Neuronal stem cell (in vitro differentiated cells): ENCODE data around the gene KATNA1. TPM values are rescaled to one million over a fixed set of nuclear protein-coding genes. Genes with fewer than 3 reads are reported as not detected.
A peak's percentile ranks its signal among the peaks of the same experiment; 100 is the strongest.

Source experiments
- DNase-seq: peaks from one replicate; pipeline ENCODE4 v3.0.0-alpha.2; 2013; ENCODE audit warnings: low spot score
- H2AFZ ChIP-seq: one replicate; pipeline ENCODE4 v1.6.1; 2013; ENCODE audit warnings: mild to moderate bottlenecking, low read length, inconsistent platforms
- H2AK5ac ChIP-seq: 2 replicates; pipeline ENCODE4 v1.6.1; 2013; ENCODE audit warnings: low read depth, mild to moderate bottlenecking, inconsistent platforms, low read length, moderate library complexity, mixed read lengths
- H2BK120ac ChIP-seq: 2 replicates; pipeline ENCODE4 v1.6.1; 2013; ENCODE audit warnings: low read depth, mild to moderate bottlenecking, inconsistent platforms, low read length, moderate library complexity, mixed read lengths
- H2BK12ac ChIP-seq: one replicate; pipeline ENCODE4 v1.6.1; 2013; ENCODE audit warnings: low read length, inconsistent platforms
- H2BK15ac ChIP-seq: 2 replicates; pipeline ENCODE4 v1.6.1; 2013; ENCODE audit warnings: mild to moderate bottlenecking, low read length, inconsistent platforms, mixed read lengths
- H2BK5ac ChIP-seq: one replicate; pipeline ENCODE4 v1.6.1; 2013; ENCODE audit warnings: inconsistent platforms, mild to moderate bottlenecking, low read length, moderate library complexity
- H3K14ac ChIP-seq: one replicate; pipeline ENCODE4 v1.6.1; 2013; ENCODE audit warnings: low read length, inconsistent platforms
- H3K18ac ChIP-seq: 2 replicates; pipeline ENCODE4 v1.6.1; 2013; ENCODE audit warnings: low read length, inconsistent platforms
- H3K23ac ChIP-seq: 2 replicates; pipeline ENCODE4 v1.6.1; 2013; ENCODE audit warnings: low read depth, mild to moderate bottlenecking, mixed read lengths, low read length, inconsistent platforms; ENCODE audit not compliant: poor library complexity
- H3K27ac ChIP-seq: replicated peaks from 3 replicates; pipeline ENCODE4 v1.5.1; 2013; ENCODE audit warnings: low read length, inconsistent platforms
- H3K27me3 ChIP-seq, 3 experiments: 2 replicates each; pipeline ENCODE4 v1.6.1; 2013; ENCODE audit warnings: low read length in 3 of 3, mild to moderate bottlenecking in 2 of 3, inconsistent platforms in 1 of 3, low read depth in 1 of 3, mixed read lengths in 1 of 3, moderate library complexity in 1 of 3; ENCODE audit not compliant: control insufficient read depth in 3 of 3, insufficient read depth in 3 of 3
- H3K36me3 ChIP-seq, 2 donors: replicated peaks in 1 of 2; 2 replicates each; pipeline ENCODE4 v1.6.1; 2013; ENCODE audit warnings: low read length in 2 of 2; ENCODE audit not compliant: control insufficient read depth in 2 of 2, insufficient read depth in 2 of 2
- H3K4ac ChIP-seq: 2 replicates; pipeline ENCODE4 v1.6.1; 2013; ENCODE audit warnings: inconsistent platforms, mild to moderate bottlenecking, low read length, moderate library complexity
- H3K4me1 ChIP-seq, 2 donors: 1 replicate in 1 of 2; 2 replicates in 1 of 2; pipeline ENCODE4 v1.6.1; 2013; ENCODE audit warnings: low read length in 2 of 2, low read depth in 1 of 2; ENCODE audit not compliant: control insufficient read depth in 2 of 2, insufficient read depth in 1 of 2
- H3K4me2 ChIP-seq: one replicate; pipeline ENCODE4 v1.6.1; 2013; ENCODE audit warnings: mild to moderate bottlenecking, low read length, inconsistent platforms; ENCODE audit not compliant: insufficient read depth, poor library complexity, severe bottlenecking
- H3K4me3 ChIP-seq, 2 donors: 2 replicates each; pipeline ENCODE4 v1.5.1; 2013; ENCODE audit warnings: low read length in 2 of 2, mild to moderate bottlenecking in 2 of 2, inconsistent platforms in 1 of 2, moderate library complexity in 1 of 2
- H3K79me1 ChIP-seq: one replicate; pipeline ENCODE4 v1.6.1; 2013; ENCODE audit warnings: low read depth, mild to moderate bottlenecking, inconsistent platforms, low read length, moderate library complexity
- H3K9ac ChIP-seq: one replicate; pipeline ENCODE4 v1.6.1; 2013; ENCODE audit warnings: mild to moderate bottlenecking, low read depth, low read length, inconsistent platforms; ENCODE audit not compliant: poor library complexity
- H3K9me3 ChIP-seq, 2 donors: replicated peaks in 1 of 2; 2 replicates each; pipeline versions ENCODE3 to v1.6.1; 2013; ENCODE audit warnings: low read length in 2 of 2, mild to moderate bottlenecking in 2 of 2, inconsistent platforms in 1 of 2, low read depth in 1 of 2, mixed read lengths in 1 of 2, moderate library complexity in 1 of 2; ENCODE audit not compliant: control insufficient read depth in 2 of 2, insufficient read depth in 1 of 2
- H4K8ac ChIP-seq: one replicate; pipeline ENCODE4 v1.6.1; 2013; ENCODE audit warnings: low read depth, mild to moderate bottlenecking, inconsistent platforms, low read length, moderate library complexity
- H4K91ac ChIP-seq: one replicate; pipeline ENCODE4 v1.6.1; 2013; ENCODE audit warnings: low read length, low read depth, mild to moderate bottlenecking, inconsistent platforms; ENCODE audit not compliant: poor library complexity
- WGBS, 2 donors: extraction: QIAGEN DNeasy Blood & Tissue Kit; methylation state at CpG; one replicate each; pipeline ENCODE4 v1.1.7; 2013; ENCODE audit warnings: missing lambda C conversion rate in 2 of 2, mixed read lengths in 1 of 2; ENCODE audit not compliant: insufficient read length in 2 of 2, insufficient replicate concordance in 1 of 2; ENCODE audit errors: extremely low coverage in 2 of 2; 5-methylcytosine and 5-hydroxymethylcytosine counted together
- small RNA-seq: library from polyadenylated mRNA; stranded (forward); fragments of <200 nt; extraction: miRNeasy Mini kit (QIAGEN cat#:217004); gene quantifications from one replicate; pipeline ENCODE3, GENCODE V24; 2013; ENCODE audit not compliant: insufficient read depth

The KATNA1 gene

DNA sequence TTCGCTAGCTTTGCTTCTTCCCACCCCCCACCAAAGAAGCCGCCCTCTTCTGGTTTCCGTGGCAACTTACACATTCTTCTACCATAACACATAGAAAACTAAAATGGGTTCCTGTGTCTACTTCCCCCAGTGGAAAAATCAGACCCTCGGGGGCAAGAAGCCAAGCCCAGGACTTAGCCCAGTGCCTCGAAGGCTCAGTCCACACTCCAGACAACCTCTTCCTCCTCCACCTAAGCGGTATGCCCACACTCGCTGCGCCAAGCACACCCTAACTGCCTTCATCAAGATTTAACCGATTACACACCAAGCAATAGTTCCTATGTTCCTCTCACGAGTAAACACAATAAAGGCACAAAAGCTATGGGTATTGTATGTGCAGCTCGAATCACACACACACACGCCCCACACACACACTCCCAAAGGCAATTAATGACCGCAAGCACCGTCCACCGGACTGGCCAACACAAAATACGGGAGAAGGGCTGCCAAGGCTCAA lies 103.2 kb downstream of the KATNA1 start:
- H3K36me3 ChIP-seq, result peaks cover 0 to 22% of the 10 kb centered on the region in 2 donors
- H2AFZ ChIP-seq, result peak overlapping the region; percentile 99
- H2BK120ac ChIP-seq, result peak overlapping the region; percentile 41
- peak overlapping the region; percentile 2 for H2AK5ac ChIP-seq
- peak overlapping the region; percentile 90 for H3K9ac ChIP-seq
- no CpG with 5 or more reads among the region's 16 CpGs for WGBS, 2 donors
- H3K27ac ChIP-seq, result peak overlapping the region; percentile 45
- peak overlapping the region; percentile 80 for H4K91ac ChIP-seq
- peak overlapping the region; percentile 53 for H2BK5ac ChIP-seq
- no peak overlapping the region for H3K4ac ChIP-seq
- no peak overlapping the region for H2BK12ac ChIP-seq
- H3K79me1 ChIP-seq, result peaks cover 9% of the 10 kb centered on the region
- H3K18ac ChIP-seq, result no peak overlapping the region
- no peak overlapping the region for H3K23ac ChIP-seq
- peaks cover 5 to 8% of the 10 kb centered on the region in 2 donors for H3K4me1 ChIP-seq
- peaks cover 0 to 11% (median 0%) of the 10 kb centered on the region in 3 experiments for H3K27me3 ChIP-seq
- H3K4me3 ChIP-seq, result peak overlapping the region; percentile 88 to 89
- peak; percentile 24 for DNase-seq
- no peak overlapping the region for H4K8ac ChIP-seq
- H3K14ac ChIP-seq, result peak overlapping the region; percentile 86
- peak overlapping the region; percentile 65 for H3K4me2 ChIP-seq
- H2BK15ac ChIP-seq, result peak overlapping the region; percentile 78
- H3K9me3 ChIP-seq, result no peaks in the 10 kb centered on the region

Small RNAs within 50 kb of the gene (small RNA-seq; reads per million reads assigned to genes)
- gene RF00019 (not detected), gene RF00410 (not detected)
